IPS-20b (cell line): ENCODE results near the gene SENP7.
"Not testable (repeated sequence)": the region's sequence is repeated elsewhere in the genome, so short reads cannot be mapped to it uniquely, and the experiment has no call there.

Experiments
- H3K27ac ChIP-seq: one replicate; pipeline ENCODE4 v1.5.1; 2013; ENCODE audit warnings: low read length
- H3K27me3 ChIP-seq: 2 replicates; pipeline ENCODE4 v1.6.1; 2013; ENCODE audit warnings: mild to moderate bottlenecking, low read length, inconsistent platforms; ENCODE audit not compliant: insufficient read depth
- H3K36me3 ChIP-seq: 2 replicates; pipeline ENCODE4 v1.6.1; 2013; ENCODE audit warnings: low read depth, mild to moderate bottlenecking, inconsistent platforms, low read length, moderate library complexity; ENCODE audit not compliant: insufficient read depth
- H3K4me1 ChIP-seq: 2 replicates; pipeline ENCODE4 v1.6.1; 2013; ENCODE audit warnings: mild to moderate bottlenecking, control low read depth, inconsistent platforms, low read length, moderate library complexity; ENCODE audit not compliant: insufficient read depth
- H3K4me3 ChIP-seq: 2 replicates; pipeline ENCODE4 v1.5.1; 2013; ENCODE audit warnings: mild to moderate bottlenecking, low read length, inconsistent platforms
- H3K9ac ChIP-seq: 2 replicates; pipeline ENCODE4 v1.6.1; 2013; ENCODE audit warnings: low read depth, mild to moderate bottlenecking, inconsistent platforms, low read length, moderate library complexity
- H3K9me3 ChIP-seq: 2 replicates; pipeline ENCODE4 v1.6.1; 2013; ENCODE audit warnings: mild to moderate bottlenecking, low read depth, low read length, inconsistent platforms; ENCODE audit not compliant: insufficient read depth

The SENP7 gene

DNA sequence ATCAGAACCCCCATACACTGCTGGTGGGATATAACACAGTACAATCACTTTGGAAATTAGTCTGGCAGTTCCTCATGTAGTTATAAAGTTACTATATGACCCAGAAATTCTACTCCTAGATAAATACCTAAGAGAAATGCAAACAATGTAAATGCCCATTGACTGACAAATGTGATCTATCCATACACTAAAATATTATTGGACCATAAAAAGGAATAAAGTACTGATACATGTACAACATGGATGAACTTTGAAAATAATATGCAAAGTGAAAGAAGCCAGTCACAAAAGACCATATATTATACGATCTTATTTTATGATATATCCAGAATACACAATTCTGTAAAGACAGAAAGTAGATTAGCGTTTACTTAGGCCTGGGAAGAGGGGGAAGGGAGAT lies 200.5 kb downstream of the SENP7 start:
- Histone ChIP-seq H3K9me3 (peaks cover 20% of the 10 kb centered on the region), H3K4me3 (no peak overlapping the region)

GRCh38 chr3:101311676-101312075 lies 201.3 kb downstream of the SENP7 start:
- Histone ChIP-seq H3K4me3 (no peak overlapping the region), H3K9me3 (peaks cover 24% of the 10 kb centered on the region), H3K36me3 (no peaks in the 10 kb centered on the region), H3K27me3 (no peaks in the 10 kb centered on the region), H3K9ac (no peak overlapping the region), H3K4me1 (no peaks in the 10 kb centered on the region), H3K27ac (no peak overlapping the region)

More for the DNA sequence above, 200.5 kb downstream of the SENP7 start:
- no peaks in the 10 kb centered on the region for H3K27me3 ChIP-seq
- no peaks in the 10 kb centered on the region for H3K4me1 ChIP-seq
- no peak overlapping the region for H3K9ac ChIP-seq
- H3K27ac ChIP-seq = no peak overlapping the region
- no peaks in the 10 kb centered on the region for H3K36me3 ChIP-seq

GRCh38 chr3:101310978-101311375 lies 202.0 kb downstream of the SENP7 start:
- H3K27ac ChIP-seq = no peak overlapping the region
- H3K27me3 ChIP-seq = no peaks in the 10 kb centered on the region
- H3K4me1 ChIP-seq = no peaks in the 10 kb centered on the region
- peaks cover 24% of the 10 kb centered on the region for H3K9me3 ChIP-seq
- no peak overlapping the region for H3K9ac ChIP-seq
- no peaks in the 10 kb centered on the region for H3K36me3 ChIP-seq
- no peak overlapping the region for H3K4me3 ChIP-seq

GRCh38 chr3:101308147-101308772 lies 204.8 kb downstream of the SENP7 start:
- not testable (repeated sequence) for H3K9ac ChIP-seq, H3K27me3 ChIP-seq, H3K4me1 ChIP-seq, H3K36me3 ChIP-seq, H3K4me3 ChIP-seq, H3K27ac ChIP-seq
- H3K9me3 ChIP-seq = peaks cover 24% of the 10 kb centered on the region

DNA sequence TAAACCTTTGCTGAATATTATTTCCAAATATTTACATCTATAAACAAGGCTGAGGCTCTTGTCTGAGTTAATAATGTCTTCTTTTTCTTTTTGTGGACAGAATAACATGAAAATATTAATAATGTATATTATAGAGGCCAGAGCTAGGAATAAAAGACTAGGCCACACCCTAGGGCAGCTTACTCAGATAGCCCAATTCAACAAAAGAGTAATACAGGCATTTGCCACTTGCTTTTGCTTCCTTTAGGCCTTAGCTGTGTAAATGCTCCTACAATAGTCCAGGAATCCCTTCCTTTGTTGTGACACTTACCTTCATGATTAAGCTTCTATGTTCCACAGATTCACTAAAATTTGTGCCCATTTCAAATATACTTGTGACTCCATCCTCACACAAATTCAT lies 209.2 kb downstream of the SENP7 start:
- Histone ChIP-seq H3K27ac (no peak overlapping the region), H3K4me1 (no peaks in the 10 kb centered on the region), H3K4me3 (no peak overlapping the region), H3K9ac (no peak overlapping the region), H3K36me3 (no peaks in the 10 kb centered on the region), H3K27me3 (no peaks in the 10 kb centered on the region), H3K9me3 (peaks cover 16% of the 10 kb centered on the region)

- Histone ChIP-seq H3K9me3 (peaks cover 9% of the 10 kb centered on the region), H3K27ac (no peak overlapping the region), H3K9ac (no peak overlapping the region), H3K4me3 (no peak overlapping the region), H3K27me3 (no peaks in the 10 kb centered on the region), H3K4me1 (no peaks in the 10 kb centered on the region), H3K36me3 (no peaks in the 10 kb centered on the region)
Observed at GRCh38 chr3:101303089-101303731, 209.8 kb downstream of the SENP7 start.

DNA sequence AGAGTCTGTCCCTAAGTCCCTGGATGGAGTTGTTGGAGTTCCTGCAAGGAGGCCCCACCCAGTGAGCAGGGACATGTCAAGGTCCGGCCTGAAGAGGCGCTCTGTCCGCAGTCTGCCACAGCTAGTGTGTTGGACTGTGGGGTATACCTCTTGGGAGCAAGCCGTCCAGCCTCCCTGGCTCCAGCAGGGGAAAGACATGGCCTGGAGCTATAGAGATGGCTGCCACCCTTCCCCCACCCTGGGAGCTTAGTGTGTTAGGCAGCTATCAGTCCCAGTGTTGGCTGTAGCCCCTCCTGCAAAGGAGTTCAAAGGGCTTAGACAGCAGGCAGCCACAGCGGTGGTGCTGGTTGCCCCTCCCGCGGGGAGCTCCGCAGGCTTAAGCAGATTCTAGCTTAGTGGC lies 212.9 kb downstream of the SENP7 start:
- Histone ChIP-seq H3K4me3 (no peak overlapping the region), H3K27ac (no peak overlapping the region), H3K36me3 (no peaks in the 10 kb centered on the region), H3K27me3 (no peaks in the 10 kb centered on the region), H3K4me1 (no peaks in the 10 kb centered on the region), H3K9me3 (no peaks in the 10 kb centered on the region; the same call in 1 of the 2 replicates), H3K9ac (no peak overlapping the region)

DNA sequence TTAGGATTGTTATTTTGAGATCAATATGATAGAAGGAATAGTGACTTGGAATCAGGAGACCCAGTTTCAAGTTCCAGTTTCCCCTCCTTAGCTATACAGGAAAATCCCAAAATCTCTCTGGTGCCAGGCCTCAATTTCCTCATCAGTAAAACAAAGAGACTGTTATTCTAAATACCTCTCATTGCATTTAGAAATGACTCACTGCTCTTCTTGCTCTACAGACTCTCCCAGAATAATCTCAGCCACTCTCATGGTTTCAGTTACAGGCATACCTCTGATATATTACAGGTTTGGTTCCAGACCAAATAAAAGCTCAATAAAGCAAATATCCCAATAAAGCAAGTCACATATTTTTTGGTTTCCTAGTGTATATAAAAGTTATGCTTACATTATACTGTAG lies 221.0 kb downstream of the SENP7 start:
- no peaks in the 10 kb centered on the region; the same call in 1 of the 2 replicates for H3K9me3 ChIP-seq
- H3K27ac ChIP-seq = no peak overlapping the region
- H3K9ac ChIP-seq = no peak overlapping the region
- H3K27me3 ChIP-seq = no peaks in the 10 kb centered on the region
- no peaks in the 10 kb centered on the region for H3K4me1 ChIP-seq
- no peaks in the 10 kb centered on the region for H3K36me3 ChIP-seq
- H3K4me3 ChIP-seq = no peak overlapping the region

DNA sequence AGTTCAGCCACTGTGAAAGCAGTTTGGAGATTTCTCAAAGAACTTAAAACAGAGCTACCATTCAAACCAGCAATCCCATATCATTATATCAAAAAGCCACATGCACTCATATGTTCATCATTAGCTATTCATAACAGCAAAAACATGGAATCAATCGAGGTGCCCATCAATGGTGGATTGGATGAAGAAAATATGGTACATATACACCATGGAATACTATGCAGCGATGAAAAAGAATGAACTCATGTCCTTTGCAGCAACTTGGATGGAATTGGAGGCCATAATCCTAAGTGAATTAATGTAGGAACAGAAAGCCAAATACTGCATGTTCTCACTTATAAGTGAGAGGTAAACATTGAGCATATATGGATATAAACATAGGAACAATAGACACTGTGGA lies 224.7 kb downstream of the SENP7 start:
- no peaks in the 10 kb centered on the region for H3K36me3 ChIP-seq
- no peak overlapping the region for H3K9ac ChIP-seq
- H3K27ac ChIP-seq = no peak overlapping the region
- no peaks in the 10 kb centered on the region; the same call in 1 of the 2 replicates for H3K9me3 ChIP-seq
- H3K4me1 ChIP-seq = no peaks in the 10 kb centered on the region
- H3K27me3 ChIP-seq = no peaks in the 10 kb centered on the region
- no peak overlapping the region for H3K4me3 ChIP-seq

- H3K9me3 ChIP-seq = no peaks in the 10 kb centered on the region; the same call in 1 of the 2 replicates
- no peak overlapping the region for H3K4me3 ChIP-seq
- H3K4me1 ChIP-seq = no peaks in the 10 kb centered on the region
- no peaks in the 10 kb centered on the region for H3K36me3 ChIP-seq
- no peak overlapping the region for H3K27ac ChIP-seq
- H3K9ac ChIP-seq = no peak overlapping the region
- no peaks in the 10 kb centered on the region for H3K27me3 ChIP-seq
Observed at GRCh38 chr3:101284757-101285156, 228.3 kb downstream of the SENP7 start.

DNA sequence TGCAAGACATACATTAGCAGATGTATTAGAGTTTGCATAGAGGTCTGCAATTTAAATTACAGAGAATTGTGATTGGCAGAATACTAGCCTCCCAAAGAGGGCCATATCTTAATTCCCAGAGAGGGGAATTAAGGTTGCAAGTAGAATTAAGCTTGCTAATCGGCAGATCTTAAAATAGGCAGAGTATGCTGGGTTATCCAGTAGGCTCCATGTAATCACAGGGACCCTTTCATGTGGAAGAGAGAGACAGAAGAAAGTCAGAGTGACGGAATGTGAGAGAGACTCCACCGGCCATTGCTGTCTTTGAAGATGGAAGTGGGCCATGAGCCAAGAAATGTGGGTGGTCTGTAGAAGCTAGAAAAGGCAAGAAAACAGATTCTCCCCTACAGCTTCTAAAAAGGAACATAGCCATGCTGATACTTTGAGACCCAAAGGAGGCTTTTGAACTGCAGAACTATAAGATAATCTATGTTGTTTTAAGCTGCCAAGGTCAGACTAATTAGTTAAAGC lies 231.4 kb downstream of the SENP7 start:
- no peak overlapping the region for H3K4me3 ChIP-seq
- H3K27me3 ChIP-seq = no peaks in the 10 kb centered on the region
- no peak overlapping the region for H3K27ac ChIP-seq
- H3K36me3 ChIP-seq = no peaks in the 10 kb centered on the region
- no peaks in the 10 kb centered on the region for H3K9me3 ChIP-seq
- H3K4me1 ChIP-seq = no peaks in the 10 kb centered on the region; the same call in 1 of the 2 replicates
- H3K9ac ChIP-seq = no peak overlapping the region

DNA sequence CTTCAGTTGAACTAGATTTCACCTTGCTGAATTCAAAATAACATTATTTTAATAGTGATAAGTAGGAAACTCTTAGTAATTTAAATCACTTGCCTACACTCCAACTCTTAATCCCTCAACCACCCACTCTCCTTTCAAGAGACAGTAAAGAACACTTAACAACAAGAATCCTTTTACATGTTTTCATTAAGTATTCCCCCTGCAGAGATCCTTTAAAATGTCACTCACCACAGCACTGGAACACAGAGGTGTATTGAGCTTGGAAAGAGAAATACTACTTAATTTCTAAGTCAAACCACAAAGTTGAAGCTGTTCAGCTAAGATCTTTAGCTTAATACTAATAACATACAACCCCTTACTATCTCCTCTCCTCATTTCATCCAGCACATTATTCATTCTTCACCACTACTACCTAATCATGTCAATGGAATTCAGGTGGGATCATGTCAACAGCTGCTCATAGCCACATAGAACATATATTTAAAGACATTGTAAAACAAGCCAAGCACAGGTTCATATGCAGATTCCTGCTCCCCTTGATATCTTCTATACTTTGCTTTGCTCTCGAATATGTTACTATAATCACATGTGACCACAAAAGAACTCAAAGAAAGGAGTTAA lies 233.1 kb downstream of the SENP7 start:
- H3K4me1 ChIP-seq = no peaks in the 10 kb centered on the region; the same call in 1 of the 2 replicates
- no peaks in the 10 kb centered on the region for H3K9me3 ChIP-seq
- H3K36me3 ChIP-seq = no peaks in the 10 kb centered on the region
- no peak overlapping the region for H3K27ac ChIP-seq
- H3K4me3 ChIP-seq = no peak overlapping the region
- H3K9ac ChIP-seq = no peak overlapping the region
- peaks cover 14% of the 10 kb centered on the region for H3K27me3 ChIP-seq
